Panc1 (cell line): ENCODE results near the gene LUC7L. TPM values are rescaled to one million over a fixed set of nuclear protein-coding genes. Genes with fewer than 3 reads are reported as not detected.

Experiments used
- ATAC-seq: fragments of 200-7000 bp; cut with Tn5 transposase; 2 replicates; pipeline ENCODE4 v1.9.1; 2020; ENCODE audit warnings: mild to moderate bottlenecking, moderate library complexity
- BruUV-seq: library from RNA; stranded (reverse); fragments of 400-500 nt; replicated peaks from 2 replicates; lab custom pipeline; 2021; lab: Mats Ljungman, UMichigan
- CTCF ChIA-PET: fragments of 300-600 bp; sonication (Branson Sonifier 250); formaldehyde crosslinking; loops from one replicate; lab custom pipeline; 2022; ENCODE audit warnings: antibody characterized with exemption; lab: Charles Lee
- POLR2A ChIA-PET: fragments of 300-600 bp; sonication (Branson Sonifier 250); formaldehyde crosslinking; loops from one replicate; lab custom pipeline; 2022; ENCODE audit warnings: antibody characterized with exemption; lab: Charles Lee
- DNase-seq: peaks from one replicate; pipeline ENCODE4 v3.0.0-alpha.2; 2010; ENCODE audit warnings: low read depth, low spot score
- H3K27ac ChIP-seq: 2 replicates; pipeline ENCODE4 v1.5.1; 2011; ENCODE audit warnings: mild to moderate bottlenecking, low read length, inconsistent platforms
- H3K27me3 ChIP-seq: fragments of 200-500 bp; sonication (Bioruptor generic); 2 replicates; pipeline ENCODE4 v1.6.0; 2014; ENCODE audit warnings: low read length, inconsistent platforms; ENCODE audit not compliant: control insufficient read depth, insufficient read depth
- H3K36me3 ChIP-seq: fragments of 200-500 bp; sonication (Bioruptor generic); 2 replicates; pipeline ENCODE4 v1.5.1; 2014; ENCODE audit warnings: inconsistent platforms, mild to moderate bottlenecking, low read length, moderate library complexity; ENCODE audit not compliant: control insufficient read depth, insufficient read depth
- H3K4me1 ChIP-seq: 2 replicates; pipeline ENCODE4 v1.5.1; 2011; ENCODE audit warnings: inconsistent platforms, mild to moderate bottlenecking, low read length, moderate library complexity; ENCODE audit not compliant: control insufficient read depth, insufficient read depth
- H3K4me3 ChIP-seq, 2 experiments: 2 replicates each; pipeline ENCODE4 v1.5.1; 2011 to 2012; ENCODE audit warnings: low read depth in 2 of 2, low read length in 2 of 2, mild to moderate bottlenecking in 2 of 2, inconsistent platforms in 1 of 2, moderate library complexity in 1 of 2
- H3K9me3 ChIP-seq: fragments of 200-500 bp; sonication (Bioruptor generic); 2 replicates; pipeline ENCODE4 v1.5.1; 2014; ENCODE audit warnings: low read depth, mild to moderate bottlenecking, inconsistent platforms, low read length, moderate library complexity; ENCODE audit not compliant: control insufficient read depth, insufficient read depth
- CTCF ChIP-seq: fragments of 450-650 bp; IDR thresholded peaks from 2 replicates; pipeline ENCODE4 v1.5.1; 2017; ENCODE audit warnings: mild to moderate bottlenecking
- POLR2AphosphoS5 ChIP-seq: IDR thresholded peaks from 2 replicates; pipeline ENCODE4 v1.6.1; 2012; ENCODE audit warnings: mild to moderate bottlenecking, low read depth, low read length, moderate library complexity
- REST ChIP-seq, 2 experiments: IDR thresholded peaks; 2 replicates each; pipeline ENCODE4 v1.6.1; 2011 to 2012; ENCODE audit warnings: low read depth in 2 of 2, control low read depth in 1 of 2, low read length in 1 of 2, mild to moderate bottlenecking in 1 of 2, moderate library complexity in 1 of 2; ENCODE audit not compliant: insufficient read depth in 1 of 2
- SIN3A ChIP-seq: IDR thresholded peaks from 2 replicates; pipeline ENCODE4 v1.6.1; 2012; ENCODE audit warnings: low read depth, mild to moderate bottlenecking, low read length, moderate library complexity, borderline replicate concordance; ENCODE audit not compliant: insufficient read depth
- TCF7L2 ChIP-seq: IDR thresholded peaks from 2 replicates; pipeline ENCODE4 v1.6.1; 2011; ENCODE audit warnings: mild to moderate bottlenecking, low read depth, low read length, inconsistent platforms
- in situ Hi-C: cut with HindIII; loops from 2 replicates; pipeline ENCODE4 v1.10.0; 2016; ENCODE audit warnings: low sequenced_read_pairs, low pct_unique_long_range_greater_than_20kb
- intact Hi-C: fragments of 100-400 bp; cut with micrococcal nuclease; formaldehyde crosslinking; loops from one replicate; pipeline ENCODE4 v1.10.0; 2022; ENCODE audit not compliant: unreplicated experiment
- total RNA-seq: library from RNA; stranded (reverse); gene quantifications from one replicate; pipeline ENCODE4 v1.2.1, GENCODE V29; 2021; ENCODE audit not compliant: unreplicated experiment

LUC7L gene
- total RNA-seq, 1 experiment from 2014 or later = 75.3 TPM

GRCh38 chr16:272633-273546, 43.6 kb upstream of the LUC7L start:
- DNase-seq = no peak
- ChIA-PET POLR2A (no interaction called here), CTCF (interaction anchor here (0.6 kb wide), 1 partner anchor 90 kb away, joined by 3 read pairs; no protein-coding TSS in a partner anchor)
- in situ Hi-C loops (no loop called here), intact Hi-C loops (no loop called here)
- Histone ChIP-seq H3K27ac (no peak overlapping the region), H3K27me3 (no peaks in the 10 kb centered on the region), H3K36me3 (no peaks in the 10 kb centered on the region), H3K9me3 (no peaks in the 10 kb centered on the region), H3K4me1 (peaks cover 6% of the 10 kb centered on the region; the same call in 1 of the 2 replicates), H3K4me3 (no peak overlapping the region)
- no TSS peak for BruUV-seq
- TF ChIP-seq POLR2AphosphoS5 = no peak
- 0 out of 2 replicates have a peak, but pooled peaks have one; percentile 22 for ATAC-seq

- peaks cover 4% of the 10 kb centered on the region for H3K4me1 ChIP-seq
- no peak for TF ChIP-seq POLR2AphosphoS5
- TF ChIP-seq CTCF = no peak
- no peak for TF ChIP-seq TCF7L2
- TF ChIP-seq SIN3A = no peak
- TF ChIP-seq REST (IDR thresholded peaks at IDR 0.05; ENCODE audit: insufficient read depth in 1 of 2, low read depth in 2 of 2, low read length in 1 of 2) = no peak
- no peak for ATAC-seq
- no peaks in the 10 kb centered on the region for H3K36me3 ChIP-seq
- intact Hi-C loops (no loop called here), in situ Hi-C loops (no loop called here)
- H3K4me3 ChIP-seq = no peak overlapping the region
- CTCF ChIA-PET = no interaction called here
- no peaks in the 10 kb centered on the region for H3K27me3 ChIP-seq
- DNase-seq = no peak
- H3K9me3 ChIP-seq = no peaks in the 10 kb centered on the region
- no peak overlapping the region for H3K27ac ChIP-seq
- BruUV-seq = no TSS peak
- POLR2A ChIA-PET = no interaction called here
These were observed 41.4 kb upstream of the LUC7L start for GRCh38 chr16:270381-271255.
